A549 (cell line): ENCODE results near the gene SLC26A8.
"Not testable (repeated sequence)": the region's sequence is repeated elsewhere in the genome, so short reads cannot be mapped to it uniquely, and the experiment has no call there.

Experiments used
- CEBPB ChIP-seq, 2 experiments: fragments of >200 bp in 1 of 2; sonication (Bioruptor Twin) in 1 of 2; formaldehyde crosslinking in 1 of 2; IDR thresholded peaks; 2 replicates each; pipeline ENCODE4 v1.6.1; 2012 to 2016
- CHD2 ChIP-seq: fragments of 150-350 bp; IDR thresholded peaks from 2 replicates; pipeline ENCODE4 v1.6.1; 2014; ENCODE audit warnings: low read length; ENCODE audit not compliant: partially characterized antibody
- CTCF ChIP-seq: fragments of >200 bp; sonication (Bioruptor Twin); formaldehyde crosslinking; IDR thresholded peaks from 3 replicates; pipeline ENCODE4 v1.5.1; 2016
- GATA3 ChIP-seq: IDR thresholded peaks from 2 replicates; pipeline ENCODE4 v1.6.1; 2012; ENCODE audit warnings: borderline replicate concordance
- JUNB ChIP-seq: fragments of >200 bp; sonication (Bioruptor Twin); formaldehyde crosslinking; IDR thresholded peaks from 2 replicates; pipeline ENCODE4 v1.6.1; 2016
- MAFK ChIP-seq: fragments of 450-650 bp; IDR thresholded peaks from 2 replicates; pipeline ENCODE4 v1.6.1; 2014; ENCODE audit not compliant: partially characterized antibody
- RAD21 ChIP-seq, 2 experiments: fragments of >200 bp in 1 of 2; sonication (Bioruptor Twin) in 1 of 2; formaldehyde crosslinking in 1 of 2; IDR thresholded peaks in 1 of 2; conservative IDR thresholded peaks in 1 of 2; 2 replicates in 1 of 2; 3 replicates in 1 of 2; pipeline ENCODE4 v1.6.1; 2012 to 2018; ENCODE audit warnings: inconsistent platforms in 1 of 2
- RFX5 ChIP-seq: fragments of 450-650 bp; IDR thresholded peaks from 2 replicates; pipeline ENCODE4 v1.7.1; 2014; ENCODE audit warnings: antibody characterized with exemption, mild to moderate bottlenecking, moderate library complexity

GRCh38 chr6:35939259-35939658 lies 85.2 kb downstream of the SLC26A8 start:
- TF ChIP-seq MAFK; GATA3; CTCF; RAD21 (conservative IDR thresholded peaks at IDR 0.05 in 1 of 2, IDR thresholded peaks at IDR 0.05 in 1 of 2); CHD2; JUNB; RFX5; CEBPB (IDR thresholded peaks at IDR 0.05): not testable (repeated sequence)
